ENCODE results near the gene CAMK2B. TPM values are rescaled to one million over a fixed set of nuclear protein-coding genes. Genes with fewer than 3 reads are reported as not detected.
A peak's percentile ranks its signal among the peaks of the same experiment; 100 is the strongest.

The CAMK2B gene
- total and polyA plus RNA-seq, 5 donors from 2014 or later = not detected

DNA sequence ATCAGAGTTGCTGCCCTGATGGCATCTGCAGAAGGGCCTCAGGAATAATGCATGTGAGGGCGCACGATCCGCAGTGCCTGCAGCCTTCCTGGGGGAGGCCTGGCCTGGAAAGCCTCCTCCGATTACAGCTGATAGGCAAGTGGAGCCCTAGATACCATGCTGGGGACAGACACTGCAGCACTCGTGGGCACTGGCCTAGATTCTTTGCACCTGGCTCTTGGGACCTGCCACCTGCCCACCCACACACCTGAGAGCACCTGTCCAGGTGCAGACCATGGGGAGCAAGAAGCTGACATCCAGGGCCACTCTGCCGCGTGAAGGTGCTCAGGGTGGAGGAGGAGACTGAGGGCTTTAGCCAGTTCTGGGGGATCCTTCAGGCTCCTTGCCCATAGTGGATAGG lies 109.9 kb downstream of the CAMK2B start:
- Mint-ChIP-seq H3K4me1 (no peaks in the 10 kb centered on the region), H3K36me3 (peaks cover 16% of the 10 kb centered on the region), H3K9me3 (peaks cover 0 to 2% (median 0%) of the 10 kb centered on the region in 7 donors), H3K27me3 (no peaks in the 10 kb centered on the region), H3K4me3 (no peak overlapping the region), H3K27ac (no peak overlapping the region)
- Histone ChIP-seq H3K27me3 (ENCODE audit: control insufficient read depth, insufficient read depth, low read length) (no peaks in the 10 kb centered on the region), H3K27ac (ENCODE audit: insufficient read depth, low read length, poor library complexity, severe bottlenecking) (no peak overlapping the region), H3K36me3 (ENCODE audit: control insufficient read depth, insufficient read depth, low read length) (peaks cover 33% of the 10 kb centered on the region), H3K4me1 (ENCODE audit: control insufficient read depth, insufficient read depth, low read length, poor library complexity, severe bottlenecking) (no peaks in the 10 kb centered on the region), H3K4me3 (ENCODE audit: low read depth, low read length) (no peak overlapping the region), H3K9me3 (ENCODE audit: control insufficient read depth in 2 of 2, low read length in 2 of 2) (no peaks in the 10 kb centered on the region)
- DNase-seq = no peak
- no peak for ATAC-seq (ENCODE audit: low read depth in 2 of 2)

DNA sequence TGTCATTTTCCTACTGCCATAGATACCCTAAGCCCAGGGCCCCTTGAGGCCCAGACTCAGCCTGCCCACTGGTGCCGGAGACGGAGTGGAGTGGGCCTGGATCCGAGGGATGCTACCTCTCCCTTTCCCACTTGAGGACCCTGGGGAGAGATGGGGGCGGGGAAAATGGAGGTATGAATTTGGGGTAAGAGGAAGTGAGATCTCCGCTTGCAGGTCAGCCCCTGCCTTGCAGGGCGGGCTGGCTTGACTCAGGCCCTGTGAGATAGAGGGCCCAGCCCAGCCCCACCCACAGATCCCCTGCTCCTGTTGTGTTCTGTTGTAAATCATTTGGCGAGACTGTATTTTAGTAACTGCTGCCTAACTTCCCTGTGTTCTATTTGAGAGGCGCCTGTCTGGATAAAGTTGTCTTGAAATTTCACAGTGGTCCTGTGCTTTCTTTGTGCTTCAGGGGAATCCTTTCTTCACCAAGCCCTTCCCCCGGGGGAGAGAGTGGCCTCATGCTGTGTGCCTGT lies 111.5 kb downstream of the CAMK2B start:
- Histone ChIP-seq H3K9me3 (ENCODE audit: control insufficient read depth in 2 of 2, low read length in 2 of 2) (no peaks in the 10 kb centered on the region), H3K4me3 (ENCODE audit: low read depth, low read length) (no peak overlapping the region), H3K27ac (ENCODE audit: insufficient read depth, low read length, poor library complexity, severe bottlenecking) (no peak overlapping the region), H3K4me1 (ENCODE audit: control insufficient read depth, insufficient read depth, low read length, poor library complexity, severe bottlenecking) (no peaks in the 10 kb centered on the region), H3K36me3 (ENCODE audit: control insufficient read depth, insufficient read depth, low read length) (peaks cover 49% of the 10 kb centered on the region), H3K27me3 (ENCODE audit: control insufficient read depth, insufficient read depth, low read length) (no peaks in the 10 kb centered on the region)
- H3K27me3 Mint-ChIP-seq = no peaks in the 10 kb centered on the region
- peaks cover 0 to 3% (median 0%) of the 10 kb centered on the region in 4 donors for H3K4me1 Mint-ChIP-seq
- ATAC-seq (ENCODE audit: low read depth in 2 of 2) = no peak
- peaks cover 0 to 2% (median 0%) of the 10 kb centered on the region in 7 donors for H3K9me3 Mint-ChIP-seq
- no peak overlapping the region for H3K4me3 Mint-ChIP-seq
- H3K36me3 Mint-ChIP-seq = peaks cover 22% of the 10 kb centered on the region
- DNase-seq = no peak
- peak overlapping the region in 2 of 3 donors; percentile 11 to 28 for H3K27ac Mint-ChIP-seq

DNA sequence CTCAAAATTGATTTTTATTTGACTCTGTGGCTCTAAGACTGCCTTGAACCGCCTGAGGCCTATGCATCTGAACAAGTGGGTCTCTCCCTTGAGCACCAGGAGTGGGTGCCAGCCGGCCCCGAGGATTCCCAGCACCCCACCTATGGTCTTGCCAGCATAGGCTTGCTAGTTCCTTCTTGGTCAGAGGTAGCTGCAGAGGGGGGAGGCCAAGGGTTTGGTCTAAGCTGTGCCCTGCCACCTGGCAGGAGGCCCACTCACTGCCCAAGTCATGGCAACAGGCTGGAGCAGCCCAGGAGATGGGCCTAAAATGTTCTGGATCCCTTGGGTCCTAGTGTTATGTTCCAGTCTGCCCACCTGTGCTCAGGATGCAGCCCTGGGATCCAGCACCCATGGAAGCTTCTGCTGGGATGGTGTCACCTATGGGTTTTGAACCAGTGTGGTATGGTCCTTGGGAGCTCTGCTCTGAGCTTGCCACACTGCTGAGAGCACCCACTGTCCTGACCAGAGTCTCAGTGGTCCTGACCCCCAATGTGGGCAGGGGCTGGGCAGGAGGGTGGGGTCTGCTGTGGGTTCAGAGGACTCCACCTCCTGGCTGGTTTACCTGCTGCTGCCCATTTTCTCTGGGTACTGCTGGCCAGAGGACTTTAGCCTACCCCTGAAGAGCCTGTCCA lies 112.1 kb downstream of the CAMK2B start:
- H3K27me3 ChIP-seq (ENCODE audit: control insufficient read depth, insufficient read depth, low read length) = no peaks in the 10 kb centered on the region
- H3K9me3 ChIP-seq (ENCODE audit: control insufficient read depth in 2 of 2, low read length in 2 of 2) = no peaks in the 10 kb centered on the region
- H3K4me1 Mint-ChIP-seq = peaks cover 0 to 3% (median 0%) of the 10 kb centered on the region in 4 donors
- no peak overlapping the region for H3K4me3 ChIP-seq (ENCODE audit: low read depth, low read length)
- no peak overlapping the region for H3K27ac ChIP-seq (ENCODE audit: insufficient read depth, low read length, poor library complexity, severe bottlenecking)
- H3K27ac Mint-ChIP-seq = no peak overlapping the region
- H3K9me3 Mint-ChIP-seq = peaks cover 0 to 2% (median 0%) of the 10 kb centered on the region in 7 donors
- ATAC-seq (ENCODE audit: low read depth in 2 of 2) = no peak
- peaks cover 28% of the 10 kb centered on the region for H3K36me3 Mint-ChIP-seq
- no peaks in the 10 kb centered on the region for H3K27me3 Mint-ChIP-seq
- no peaks in the 10 kb centered on the region for H3K4me1 ChIP-seq (ENCODE audit: control insufficient read depth, insufficient read depth, low read length, poor library complexity, severe bottlenecking)
- no peak for DNase-seq
- H3K4me3 Mint-ChIP-seq = no peak overlapping the region
- H3K36me3 ChIP-seq (ENCODE audit: control insufficient read depth, insufficient read depth, low read length) = peaks cover 55% of the 10 kb centered on the region

GRCh38 chr7:44212581-44213184 lies 112.7 kb downstream of the CAMK2B start:
- no peaks in the 10 kb centered on the region for H3K4me1 ChIP-seq (ENCODE audit: control insufficient read depth, insufficient read depth, low read length, poor library complexity, severe bottlenecking)
- ATAC-seq (ENCODE audit: low read depth in 2 of 2) (no peak), DNase-seq (no peak)
- no peaks in the 10 kb centered on the region for H3K27me3 ChIP-seq (ENCODE audit: control insufficient read depth, insufficient read depth, low read length)
- no peak overlapping the region for H3K27ac Mint-ChIP-seq
- H3K36me3 ChIP-seq (ENCODE audit: control insufficient read depth, insufficient read depth, low read length) = peaks cover 62% of the 10 kb centered on the region
- no peaks in the 10 kb centered on the region for H3K27me3 Mint-ChIP-seq
- no peak overlapping the region for H3K4me3 Mint-ChIP-seq
- H3K27ac ChIP-seq (ENCODE audit: insufficient read depth, low read length, poor library complexity, severe bottlenecking) = no peak overlapping the region
- no peaks in the 10 kb centered on the region for H3K9me3 Mint-ChIP-seq
- peaks cover 33% of the 10 kb centered on the region for H3K36me3 Mint-ChIP-seq
- H3K4me1 Mint-ChIP-seq = peaks cover 0 to 3% (median 0%) of the 10 kb centered on the region in 4 donors
- no peaks in the 10 kb centered on the region for H3K9me3 ChIP-seq (ENCODE audit: control insufficient read depth in 2 of 2, low read length in 2 of 2)
- no peak overlapping the region for H3K4me3 ChIP-seq (ENCODE audit: low read depth, low read length)

- H3K27me3 ChIP-seq (ENCODE audit: control insufficient read depth, insufficient read depth, low read length) = no peaks in the 10 kb centered on the region
- Mint-ChIP-seq H3K27ac (no peak overlapping the region), H3K36me3 (peaks cover 33% of the 10 kb centered on the region), H3K4me1 (peaks cover 0 to 3% (median 0%) of the 10 kb centered on the region in 4 donors), H3K27me3 (no peaks in the 10 kb centered on the region), H3K4me3 (no peak overlapping the region), H3K9me3 (no peaks in the 10 kb centered on the region)
- no peak for DNase-seq
- peaks cover 69% of the 10 kb centered on the region for H3K36me3 ChIP-seq (ENCODE audit: control insufficient read depth, insufficient read depth, low read length)
- no peak for ATAC-seq (ENCODE audit: low read depth in 2 of 2)
- no peak overlapping the region for H3K4me3 ChIP-seq (ENCODE audit: low read depth, low read length)
- H3K4me1 ChIP-seq (ENCODE audit: control insufficient read depth, insufficient read depth, low read length, poor library complexity, severe bottlenecking) = no peaks in the 10 kb centered on the region
- H3K27ac ChIP-seq (ENCODE audit: insufficient read depth, low read length, poor library complexity, severe bottlenecking) = no peak overlapping the region
- no peaks in the 10 kb centered on the region for H3K9me3 ChIP-seq (ENCODE audit: control insufficient read depth in 2 of 2, low read length in 2 of 2)
Measured at GRCh38 chr7:44212018-44212417, 113.4 kb downstream of the CAMK2B start.

DNA sequence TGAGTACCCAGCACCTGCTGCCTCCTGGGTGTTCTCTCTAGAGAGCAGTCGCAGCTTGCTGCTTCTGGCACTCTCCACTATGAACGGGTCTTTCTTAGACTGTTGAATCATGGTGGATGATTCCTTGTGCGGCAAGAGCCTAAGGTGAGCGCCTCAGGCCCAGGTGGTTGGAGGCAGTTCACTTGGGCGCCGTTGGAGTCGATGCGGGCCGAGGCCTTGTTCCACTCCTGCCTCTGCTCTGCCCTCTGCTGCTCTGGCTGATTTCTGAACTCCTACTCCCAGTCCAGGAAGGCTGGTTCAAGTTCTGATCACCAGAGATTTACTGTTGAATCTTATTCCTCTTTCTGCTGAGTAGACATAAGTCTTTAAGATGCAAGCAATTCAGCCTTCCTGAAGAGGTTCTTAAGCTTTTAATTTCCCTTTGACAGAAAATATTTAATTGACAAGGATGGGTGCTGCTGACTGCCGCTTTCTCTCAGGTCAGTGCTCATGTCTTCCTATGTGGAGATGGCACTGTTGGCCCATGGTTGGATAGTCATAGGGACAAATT lies 114.2 kb downstream of the CAMK2B start:
- no peaks in the 10 kb centered on the region for H3K9me3 Mint-ChIP-seq
- no peaks in the 10 kb centered on the region for H3K27me3 Mint-ChIP-seq
- Histone ChIP-seq H3K9me3 (ENCODE audit: control insufficient read depth in 2 of 2, low read length in 2 of 2) (no peaks in the 10 kb centered on the region), H3K27me3 (ENCODE audit: control insufficient read depth, insufficient read depth, low read length) (no peaks in the 10 kb centered on the region), H3K36me3 (ENCODE audit: control insufficient read depth, insufficient read depth, low read length) (peaks cover 77% of the 10 kb centered on the region), H3K4me1 (ENCODE audit: control insufficient read depth, insufficient read depth, low read length, poor library complexity, severe bottlenecking) (no peaks in the 10 kb centered on the region), H3K27ac (ENCODE audit: insufficient read depth, low read length, poor library complexity, severe bottlenecking) (no peak overlapping the region), H3K4me3 (ENCODE audit: low read depth, low read length) (no peak overlapping the region)
- no peak overlapping the region for H3K4me3 Mint-ChIP-seq
- H3K36me3 Mint-ChIP-seq = peaks cover 39% of the 10 kb centered on the region
- no peak for DNase-seq
- H3K4me1 Mint-ChIP-seq = peaks cover 0 to 3% (median 2%) of the 10 kb centered on the region in 4 donors
- no peak for ATAC-seq (ENCODE audit: low read depth in 2 of 2)
- H3K27ac Mint-ChIP-seq = no peak overlapping the region

DNA sequence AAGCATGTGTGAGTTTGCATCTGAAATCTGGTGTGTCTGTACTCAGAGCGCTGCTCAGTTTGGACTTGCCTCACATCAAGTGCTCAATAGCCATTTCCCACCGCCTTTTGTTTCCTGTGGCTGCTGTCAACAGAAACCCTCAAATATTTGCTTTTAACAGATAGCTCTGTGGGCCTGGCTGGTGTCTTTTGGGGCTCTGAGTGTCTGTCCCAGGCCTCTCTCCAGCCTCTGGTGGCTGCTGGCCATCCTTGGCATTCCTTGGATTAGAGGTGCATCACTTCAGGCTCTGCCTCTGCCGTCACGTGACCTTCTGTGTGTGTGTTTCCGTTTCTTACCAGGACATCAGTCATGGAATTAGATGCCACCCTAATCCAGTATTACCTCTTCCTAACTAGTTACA lies 115.3 kb downstream of the CAMK2B start:
- Histone ChIP-seq H3K27me3 (ENCODE audit: control insufficient read depth, insufficient read depth, low read length) (no peaks in the 10 kb centered on the region), H3K36me3 (ENCODE audit: control insufficient read depth, insufficient read depth, low read length) (peaks cover 88% of the 10 kb centered on the region), H3K4me1 (ENCODE audit: control insufficient read depth, insufficient read depth, low read length, poor library complexity, severe bottlenecking) (no peaks in the 10 kb centered on the region), H3K4me3 (ENCODE audit: low read depth, low read length) (no peak overlapping the region), H3K9me3 (ENCODE audit: control insufficient read depth in 2 of 2, low read length in 2 of 2) (no peaks in the 10 kb centered on the region), H3K27ac (ENCODE audit: insufficient read depth, low read length, poor library complexity, severe bottlenecking) (no peak overlapping the region)
- no peak for ATAC-seq (ENCODE audit: low read depth in 2 of 2)
- H3K27me3 Mint-ChIP-seq = no peaks in the 10 kb centered on the region
- H3K27ac Mint-ChIP-seq = no peak overlapping the region
- DNase-seq = no peak
- H3K4me1 Mint-ChIP-seq = peaks cover 0 to 6% (median 4%) of the 10 kb centered on the region in 4 donors
- H3K9me3 Mint-ChIP-seq = no peaks in the 10 kb centered on the region
- no peak overlapping the region for H3K4me3 Mint-ChIP-seq
- H3K36me3 Mint-ChIP-seq = peaks cover 43% of the 10 kb centered on the region

Data from CD4-positive, CD25-positive, alpha-beta regulatory T cell (primary cell).